Neuronal stem cell (in vitro differentiated cells): Measurements from ENCODE around the gene CUX1.

Source experiments
- DNase-seq: peaks from one replicate; pipeline ENCODE4 v3.0.0-alpha.2; 2013; ENCODE audit warnings: low spot score
- H2AFZ ChIP-seq: one replicate; pipeline ENCODE4 v1.6.1; 2013; ENCODE audit warnings: mild to moderate bottlenecking, low read length, inconsistent platforms
- H2AK5ac ChIP-seq: 2 replicates; pipeline ENCODE4 v1.6.1; 2013; ENCODE audit warnings: low read depth, mild to moderate bottlenecking, inconsistent platforms, low read length, moderate library complexity, mixed read lengths
- H2BK120ac ChIP-seq: 2 replicates; pipeline ENCODE4 v1.6.1; 2013; ENCODE audit warnings: low read depth, mild to moderate bottlenecking, inconsistent platforms, low read length, moderate library complexity, mixed read lengths
- H2BK12ac ChIP-seq: one replicate; pipeline ENCODE4 v1.6.1; 2013; ENCODE audit warnings: low read length, inconsistent platforms
- H2BK15ac ChIP-seq: 2 replicates; pipeline ENCODE4 v1.6.1; 2013; ENCODE audit warnings: mild to moderate bottlenecking, low read length, inconsistent platforms, mixed read lengths
- H2BK5ac ChIP-seq: one replicate; pipeline ENCODE4 v1.6.1; 2013; ENCODE audit warnings: inconsistent platforms, mild to moderate bottlenecking, low read length, moderate library complexity
- H3K14ac ChIP-seq: one replicate; pipeline ENCODE4 v1.6.1; 2013; ENCODE audit warnings: low read length, inconsistent platforms
- H3K18ac ChIP-seq: 2 replicates; pipeline ENCODE4 v1.6.1; 2013; ENCODE audit warnings: low read length, inconsistent platforms
- H3K23ac ChIP-seq: 2 replicates; pipeline ENCODE4 v1.6.1; 2013; ENCODE audit warnings: low read depth, mild to moderate bottlenecking, mixed read lengths, low read length, inconsistent platforms; ENCODE audit not compliant: poor library complexity
- H3K27ac ChIP-seq: replicated peaks from 3 replicates; pipeline ENCODE4 v1.5.1; 2013; ENCODE audit warnings: low read length, inconsistent platforms
- H3K27me3 ChIP-seq, 3 experiments: 2 replicates each; pipeline ENCODE4 v1.6.1; 2013; ENCODE audit warnings: low read length in 3 of 3, mild to moderate bottlenecking in 2 of 3, inconsistent platforms in 1 of 3, low read depth in 1 of 3, mixed read lengths in 1 of 3, moderate library complexity in 1 of 3; ENCODE audit not compliant: control insufficient read depth in 3 of 3, insufficient read depth in 3 of 3
- H3K36me3 ChIP-seq, 2 donors: replicated peaks in 1 of 2; 2 replicates each; pipeline ENCODE4 v1.6.1; 2013; ENCODE audit warnings: low read length in 2 of 2; ENCODE audit not compliant: control insufficient read depth in 2 of 2, insufficient read depth in 2 of 2
- H3K4ac ChIP-seq: 2 replicates; pipeline ENCODE4 v1.6.1; 2013; ENCODE audit warnings: inconsistent platforms, mild to moderate bottlenecking, low read length, moderate library complexity
- H3K4me1 ChIP-seq, 2 donors: 1 replicate in 1 of 2; 2 replicates in 1 of 2; pipeline ENCODE4 v1.6.1; 2013; ENCODE audit warnings: low read length in 2 of 2, low read depth in 1 of 2; ENCODE audit not compliant: control insufficient read depth in 2 of 2, insufficient read depth in 1 of 2
- H3K4me2 ChIP-seq: one replicate; pipeline ENCODE4 v1.6.1; 2013; ENCODE audit warnings: mild to moderate bottlenecking, low read length, inconsistent platforms; ENCODE audit not compliant: insufficient read depth, poor library complexity, severe bottlenecking
- H3K4me3 ChIP-seq, 2 donors: 2 replicates each; pipeline ENCODE4 v1.5.1; 2013; ENCODE audit warnings: low read length in 2 of 2, mild to moderate bottlenecking in 2 of 2, inconsistent platforms in 1 of 2, moderate library complexity in 1 of 2
- H3K79me1 ChIP-seq: one replicate; pipeline ENCODE4 v1.6.1; 2013; ENCODE audit warnings: low read depth, mild to moderate bottlenecking, inconsistent platforms, low read length, moderate library complexity
- H3K9ac ChIP-seq: one replicate; pipeline ENCODE4 v1.6.1; 2013; ENCODE audit warnings: mild to moderate bottlenecking, low read depth, low read length, inconsistent platforms; ENCODE audit not compliant: poor library complexity
- H3K9me3 ChIP-seq, 2 donors: replicated peaks in 1 of 2; 2 replicates each; pipeline versions ENCODE3 to v1.6.1; 2013; ENCODE audit warnings: low read length in 2 of 2, mild to moderate bottlenecking in 2 of 2, inconsistent platforms in 1 of 2, low read depth in 1 of 2, mixed read lengths in 1 of 2, moderate library complexity in 1 of 2; ENCODE audit not compliant: control insufficient read depth in 2 of 2, insufficient read depth in 1 of 2
- H4K8ac ChIP-seq: one replicate; pipeline ENCODE4 v1.6.1; 2013; ENCODE audit warnings: low read depth, mild to moderate bottlenecking, inconsistent platforms, low read length, moderate library complexity
- H4K91ac ChIP-seq: one replicate; pipeline ENCODE4 v1.6.1; 2013; ENCODE audit warnings: low read length, low read depth, mild to moderate bottlenecking, inconsistent platforms; ENCODE audit not compliant: poor library complexity
- WGBS, 2 donors: extraction: QIAGEN DNeasy Blood & Tissue Kit; methylation state at CpG; one replicate each; pipeline ENCODE4 v1.1.7; 2013; ENCODE audit warnings: missing lambda C conversion rate in 2 of 2, mixed read lengths in 1 of 2; ENCODE audit not compliant: insufficient read length in 2 of 2, insufficient replicate concordance in 1 of 2; ENCODE audit errors: extremely low coverage in 2 of 2; 5-methylcytosine and 5-hydroxymethylcytosine counted together

Gene CUX1

GRCh38 chr7:102220229-102220850 lies 402.9 kb downstream of the CUX1 start:
- no peak overlapping the region for H3K4ac ChIP-seq
- no peak overlapping the region for H2BK5ac ChIP-seq
- H3K14ac ChIP-seq: peak overlapping the region; percentile 56
- no peak overlapping the region for H2AFZ ChIP-seq
- H3K36me3 ChIP-seq: peaks cover 5 to 18% of the 10 kb centered on the region in 2 donors
- no peak overlapping the region for H3K4me2 ChIP-seq
- no CpG with 5 or more reads among the region's 14 CpGs for WGBS, 2 donors
- H3K9ac ChIP-seq: no peak overlapping the region
- peaks cover 7% of the 10 kb centered on the region for H3K79me1 ChIP-seq
- no peak overlapping the region for H3K23ac ChIP-seq
- no peak overlapping the region for H3K27ac ChIP-seq
- H3K18ac ChIP-seq: no peak overlapping the region
- no peak overlapping the region for H2BK15ac ChIP-seq
- peak overlapping the region; percentile 63 for H2AK5ac ChIP-seq
- no peak overlapping the region for H3K4me3 ChIP-seq
- no peak overlapping the region for H2BK12ac ChIP-seq
- H2BK120ac ChIP-seq: no peak overlapping the region
- no peaks in the 10 kb centered on the region for H3K9me3 ChIP-seq
- H3K4me1 ChIP-seq: no peaks in the 10 kb centered on the region
- H4K8ac ChIP-seq: no peak overlapping the region
- H3K27me3 ChIP-seq: no peaks in the 10 kb centered on the region
- DNase-seq: no peak
- H4K91ac ChIP-seq: no peak overlapping the region

GRCh38 chr7:102220960-102221800 lies 403.8 kb downstream of the CUX1 start:
- Histone ChIP-seq H2AFZ (no peak overlapping the region), H3K4ac (no peak overlapping the region), H3K27me3 (no peaks in the 10 kb centered on the region), H2BK12ac (no peak overlapping the region), H3K79me1 (peaks cover 5% of the 10 kb centered on the region), H3K36me3 (peaks cover 2 to 15% of the 10 kb centered on the region in 2 donors), H2BK120ac (no peak overlapping the region), H3K14ac (no peak overlapping the region), H4K8ac (no peak overlapping the region), H2BK5ac (no peak overlapping the region), H2AK5ac (no peak overlapping the region), H3K4me3 (no peak overlapping the region), H3K9ac (peak overlapping the region; percentile 44), H3K4me1 (no peaks in the 10 kb centered on the region), H4K91ac (no peak overlapping the region), H2BK15ac (no peak overlapping the region), H3K18ac (no peak overlapping the region), H3K27ac (no peak overlapping the region), H3K4me2 (no peak overlapping the region), H3K23ac (no peak overlapping the region), H3K9me3 (no peaks in the 10 kb centered on the region)
- no peak for DNase-seq
- no CpG with 5 or more reads among the region's 20 CpGs for WGBS, 2 donors

GRCh38 chr7:102221961-102222360 lies 404.5 kb downstream of the CUX1 start:
- Histone ChIP-seq H2AK5ac (no peak overlapping the region), H2BK12ac (no peak overlapping the region), H3K79me1 (peaks cover 2% of the 10 kb centered on the region), H3K18ac (no peak overlapping the region), H3K27me3 (no peaks in the 10 kb centered on the region), H3K23ac (no peak overlapping the region), H3K9ac (no peak overlapping the region), H3K36me3 (peaks cover 2 to 10% of the 10 kb centered on the region in 2 donors), H4K8ac (no peak overlapping the region), H3K4me1 (no peaks in the 10 kb centered on the region), H3K4me2 (no peak overlapping the region), H3K27ac (no peak overlapping the region), H2BK15ac (no peak overlapping the region), H3K4me3 (no peak overlapping the region), H2BK120ac (no peak overlapping the region), H3K4ac (no peak overlapping the region), H2AFZ (no peak overlapping the region), H2BK5ac (no peak overlapping the region), H4K91ac (no peak overlapping the region), H3K9me3 (no peaks in the 10 kb centered on the region), H3K14ac (no peak overlapping the region)
- no peak for DNase-seq
- WGBS, 2 donors: no CpG with 5 or more reads among the region's 9 CpGs

- H4K91ac ChIP-seq: no peak overlapping the region
- H3K9ac ChIP-seq: no peak overlapping the region
- no peak overlapping the region for H3K27ac ChIP-seq
Observed at GRCh38 chr7:102222445-102222844, 405.0 kb downstream of the CUX1 start.

More at GRCh38 chr7:102222445-102222844, 405.0 kb downstream of the CUX1 start:
- H3K4ac ChIP-seq: no peak overlapping the region
- H4K8ac ChIP-seq: no peak overlapping the region
- H3K14ac ChIP-seq: no peak overlapping the region
- H3K36me3 ChIP-seq: peaks cover 5 to 13% of the 10 kb centered on the region in 2 donors
- no peaks in the 10 kb centered on the region for H3K27me3 ChIP-seq
- no peak overlapping the region for H3K4me2 ChIP-seq
- H3K4me3 ChIP-seq: no peak overlapping the region
- no peak overlapping the region for H3K23ac ChIP-seq
- no peak overlapping the region for H2AK5ac ChIP-seq
- no peak overlapping the region for H2BK5ac ChIP-seq
- DNase-seq: no peak
- WGBS, 2 donors: no CpG with 5 or more reads among the region's 12 CpGs
- no peak overlapping the region for H2BK12ac ChIP-seq
- H2BK120ac ChIP-seq: no peak overlapping the region
- H3K79me1 ChIP-seq: peaks cover 2% of the 10 kb centered on the region
- no peaks in the 10 kb centered on the region for H3K4me1 ChIP-seq
- H3K9me3 ChIP-seq: no peaks in the 10 kb centered on the region
- no peak overlapping the region for H2AFZ ChIP-seq
- no peak overlapping the region for H3K18ac ChIP-seq
- H2BK15ac ChIP-seq: no peak overlapping the region
